Gastrocnemius medialis (tissue), 4 donors: ENCODE results near the gene AJAP1. TPM values are rescaled to one million over a fixed set of nuclear protein-coding genes. Genes with fewer than 3 reads are reported as not detected.

Source experiments
- ATAC-seq, 2 donors: fragments of 150-250 bp; one replicate each; pipeline ENCODE4 v1.9.1; 2016
- DNase-seq, 2 donors: peaks; one replicate each; pipeline ENCODE4 v3.0.0-alpha.2; 2019
- H3K27ac ChIP-seq, 4 donors: fragments of 200-600 bp; sonication (generic); 1 replicate in 1 of 4; 2 replicates in 3 of 4; pipeline ENCODE4 v1.5.1; 2016 to 2018; ENCODE audit warnings: mild to moderate bottlenecking in 2 of 4, moderate library complexity in 1 of 4
- H3K27me3 ChIP-seq, 3 donors: fragments of 200-600 bp; sonication (generic) in 2 of 3; 1 replicate in 1 of 3; 2 replicates in 2 of 3; pipeline versions ENCODE4 v1.5.1 to v1.6.0; 2016 to 2019; ENCODE audit warnings: mild to moderate bottlenecking in 1 of 3, moderate library complexity in 1 of 3
- H3K36me3 ChIP-seq, 2 donors: fragments of 200-600 bp; sonication (generic) in 1 of 2; one replicate each; pipeline ENCODE4 v1.5.1; 2017 to 2018
- H3K4me1 ChIP-seq, 2 donors: fragments of 200-600 bp; sonication (generic) in 1 of 2; one replicate each; pipeline ENCODE4 v1.5.1; 2016 to 2017; ENCODE audit warnings: mild to moderate bottlenecking in 2 of 2
- H3K4me3 ChIP-seq, 4 donors: fragments of 200-600 bp; sonication (generic) in 3 of 4; 1 replicate in 1 of 4; 2 replicates in 3 of 4; pipeline ENCODE4 v1.5.1; 2016 to 2019; ENCODE audit warnings: mild to moderate bottlenecking in 2 of 4
- H3K9me3 ChIP-seq, 3 donors: fragments of 200-600 bp; sonication (generic) in 2 of 3; 1 replicate in 1 of 3; 2 replicates in 2 of 3; pipeline ENCODE4 v1.5.1; 2016 to 2019
- POLR2A ChIP-seq, 2 donors: fragments of 450-650 bp; IDR thresholded peaks; one replicate each; pipeline ENCODE4 v1.6.1; 2017; ENCODE audit warnings: antibody characterized with exemption in 2 of 2, mild to moderate bottlenecking in 2 of 2, moderate library complexity in 2 of 2
- in situ Hi-C, 4 donors: fragments of 200-750 bp; cut with MboI; loops; one replicate each; pipeline versions ENCODE4 v1.15.0 to v1.8.0; 2017; ENCODE audit warnings: low sequenced_read_pairs in 4 of 4
- intact Hi-C: fragments of 100-400 bp; cut with DNase I; formaldehyde crosslinking; loops from one replicate; pipeline ENCODE4 v1.15.1; 2023; ENCODE audit warnings: low total_unique reads
- total RNA-seq, 4 donors: library from RNA; depleted of rRNA; stranded (reverse); fragments of >200 nt; gene quantifications; one replicate each; pipeline versions ENCODE4 v1.1.0 to v1.2.3, GENCODE V29; 2016
- TF ChIP-seq, protein P1 (sequence below), 5 experiments: fragments of 450-650 bp in 3 of 5; fragments of 200-600 bp in 2 of 5; sonication (generic) in 2 of 5; IDR thresholded peaks in 4 of 5; conservative IDR thresholded peaks in 1 of 5; 1 replicate in 4 of 5; 2 replicates in 1 of 5; pipeline ENCODE4 v1.5.1; 2016 to 2019; ENCODE audit warnings: antibody characterized with exemption in 5 of 5, mild to moderate bottlenecking in 3 of 5, moderate library complexity in 3 of 5

AJAP1 gene
- total RNA-seq, 4 donors from 2014 or later, result 0.03 to 0.18 (median 0.05) TPM; not detected in 1

DNA sequence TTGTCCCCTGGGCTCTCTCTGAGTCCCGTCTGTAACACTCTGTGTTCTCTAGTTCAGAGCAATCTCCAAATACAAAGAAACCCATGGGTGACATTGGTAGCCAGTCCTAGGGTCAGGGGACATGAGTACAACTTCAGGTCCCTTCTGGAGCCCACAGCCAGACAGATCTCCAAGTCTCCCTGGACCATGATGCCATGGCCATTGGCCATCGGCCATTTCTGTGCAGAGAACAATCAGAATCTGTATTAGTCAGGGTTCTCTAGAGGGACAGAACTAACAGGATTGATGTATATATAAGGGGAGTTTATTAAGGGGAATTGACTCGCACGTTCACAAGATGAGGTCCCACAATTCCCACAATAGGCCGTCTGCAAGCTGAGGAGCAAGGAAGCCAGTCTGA is 106.9 kb downstream of the AJAP1 start:
- intact Hi-C loops, result no loop called here

DNA sequence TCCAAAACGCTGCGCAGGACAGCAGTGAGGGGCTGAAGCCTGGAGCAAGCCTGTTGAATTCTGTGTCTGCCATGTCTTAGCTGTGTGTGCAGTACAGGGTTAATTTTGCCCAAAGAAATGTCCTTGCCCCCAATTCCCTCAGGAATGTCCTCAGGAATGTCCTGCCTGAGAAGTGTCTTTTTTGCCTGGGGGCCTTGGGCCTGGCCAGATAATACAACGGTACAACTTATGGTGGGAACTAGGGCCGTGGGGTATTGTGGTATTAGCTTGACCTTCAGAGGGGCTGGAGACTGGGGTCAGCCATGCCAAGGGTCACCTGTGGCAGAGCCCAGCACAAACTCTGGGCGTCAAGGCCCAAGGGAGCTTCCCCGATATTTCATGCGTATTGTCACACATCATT is 107.7 kb downstream of the AJAP1 start:
- Histone ChIP-seq H3K4me3 (no peak overlapping the region), H3K36me3 (no peaks in the 10 kb centered on the region), H3K4me1 (no peaks in the 10 kb centered on the region), H3K9me3 (no peaks in the 10 kb centered on the region), H3K27me3 (peaks cover 0 to 5% (median 0%) of the 10 kb centered on the region in 3 donors), H3K27ac (no peak overlapping the region)
- no peak for TF ChIP-seq POLR2A (IDR thresholded peaks at IDR 0.05)
- TF ChIP-seq, protein P1, sequence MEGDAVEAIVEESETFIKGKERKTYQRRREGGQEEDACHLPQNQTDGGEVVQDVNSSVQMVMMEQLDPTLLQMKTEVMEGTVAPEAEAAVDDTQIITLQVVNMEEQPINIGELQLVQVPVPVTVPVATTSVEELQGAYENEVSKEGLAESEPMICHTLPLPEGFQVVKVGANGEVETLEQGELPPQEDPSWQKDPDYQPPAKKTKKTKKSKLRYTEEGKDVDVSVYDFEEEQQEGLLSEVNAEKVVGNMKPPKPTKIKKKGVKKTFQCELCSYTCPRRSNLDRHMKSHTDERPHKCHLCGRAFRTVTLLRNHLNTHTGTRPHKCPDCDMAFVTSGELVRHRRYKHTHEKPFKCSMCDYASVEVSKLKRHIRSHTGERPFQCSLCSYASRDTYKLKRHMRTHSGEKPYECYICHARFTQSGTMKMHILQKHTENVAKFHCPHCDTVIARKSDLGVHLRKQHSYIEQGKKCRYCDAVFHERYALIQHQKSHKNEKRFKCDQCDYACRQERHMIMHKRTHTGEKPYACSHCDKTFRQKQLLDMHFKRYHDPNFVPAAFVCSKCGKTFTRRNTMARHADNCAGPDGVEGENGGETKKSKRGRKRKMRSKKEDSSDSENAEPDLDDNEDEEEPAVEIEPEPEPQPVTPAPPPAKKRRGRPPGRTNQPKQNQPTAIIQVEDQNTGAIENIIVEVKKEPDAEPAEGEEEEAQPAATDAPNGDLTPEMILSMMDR (IDR thresholded peaks at IDR 0.05 in 4 of 5, conservative IDR thresholded peaks at IDR 0.05 in 1 of 5), result no peak
- no peak for DNase-seq
- ATAC-seq, result no peak
- intact Hi-C loops (no loop called here), in situ Hi-C loops (no loop called here)

More for the DNA sequence above, 106.9 kb downstream of the AJAP1 start:
- DNase-seq (no peak), ATAC-seq (no peak)
- no peaks in the 10 kb centered on the region for H3K36me3 ChIP-seq
- in situ Hi-C loops, result no loop called here
- H3K27ac ChIP-seq, result no peak overlapping the region
- no peaks in the 10 kb centered on the region for H3K9me3 ChIP-seq
- H3K27me3 ChIP-seq, result peaks cover 0 to 3% (median 0%) of the 10 kb centered on the region in 3 donors
- no peak for TF ChIP-seq POLR2A (IDR thresholded peaks at IDR 0.05)
- TF ChIP-seq, protein P1 (IDR thresholded peaks at IDR 0.05 in 4 of 5, conservative IDR thresholded peaks at IDR 0.05 in 1 of 5), result no peak
- no peaks in the 10 kb centered on the region for H3K4me1 ChIP-seq
- H3K4me3 ChIP-seq, result no peak overlapping the region

DNA sequence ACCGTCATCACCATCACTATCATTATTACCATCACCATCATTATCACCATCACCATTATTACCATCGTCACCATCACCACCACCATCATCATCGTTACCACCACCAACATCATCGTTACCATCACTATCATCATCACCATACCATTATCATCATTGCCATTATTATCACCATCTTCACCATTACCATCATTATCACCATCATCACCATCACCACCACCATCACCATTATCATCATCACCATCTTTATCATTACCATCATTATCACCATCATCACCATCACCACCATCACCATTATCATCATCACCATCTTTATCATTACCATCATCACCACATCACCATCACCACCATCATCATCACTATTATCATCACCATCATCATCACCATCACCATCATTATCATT is 112.9 kb downstream of the AJAP1 start:
- ATAC-seq (no peak), DNase-seq (no peak)
- in situ Hi-C loops, result no loop called here
- no peaks in the 10 kb centered on the region for H3K9me3 ChIP-seq
- no peaks in the 10 kb centered on the region for H3K36me3 ChIP-seq
- H3K27me3 ChIP-seq, result peaks cover 0 to 5% (median 0%) of the 10 kb centered on the region in 3 donors
- H3K27ac ChIP-seq, result no peak overlapping the region
- no peak for TF ChIP-seq POLR2A (IDR thresholded peaks at IDR 0.05)
- TF ChIP-seq, protein P1 (IDR thresholded peaks at IDR 0.05 in 4 of 5, conservative IDR thresholded peaks at IDR 0.05 in 1 of 5), result no peak
- no peaks in the 10 kb centered on the region for H3K4me1 ChIP-seq
- no peak overlapping the region for H3K4me3 ChIP-seq
- intact Hi-C loops, result no loop called here

DNA sequence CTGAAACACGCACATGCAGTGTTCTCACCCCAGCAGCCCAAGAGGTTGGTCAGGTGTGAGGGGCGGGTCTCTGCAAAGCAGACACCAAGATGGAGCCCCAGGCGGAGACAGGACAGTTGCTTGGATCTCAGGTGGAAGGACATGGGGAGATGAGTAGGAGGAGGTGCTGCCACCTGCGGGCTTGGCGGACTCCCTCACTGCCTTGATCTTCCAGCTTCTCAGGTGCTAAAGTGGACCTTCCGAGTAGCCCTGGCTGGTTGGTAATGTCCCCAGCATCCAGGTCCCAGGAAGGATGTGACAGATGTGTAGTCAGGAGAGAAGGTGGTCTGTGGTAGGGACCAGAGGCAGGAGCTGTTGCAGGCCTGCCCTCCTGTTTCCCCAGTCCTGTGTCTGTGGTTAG is 114.1 kb downstream of the AJAP1 start:
- no peak overlapping the region for H3K27ac ChIP-seq
- no peak overlapping the region for H3K4me3 ChIP-seq
- TF ChIP-seq POLR2A (IDR thresholded peaks at IDR 0.05), result no peak
- TF ChIP-seq, protein P1 (IDR thresholded peaks at IDR 0.05 in 4 of 5, conservative IDR thresholded peaks at IDR 0.05 in 1 of 5), result no peak
- no peaks in the 10 kb centered on the region for H3K9me3 ChIP-seq
- ATAC-seq (no peak), DNase-seq (no peak)
- H3K4me1 ChIP-seq, result no peaks in the 10 kb centered on the region
- no peaks in the 10 kb centered on the region for H3K36me3 ChIP-seq
- intact Hi-C loops, result no loop called here
- in situ Hi-C loops, result no loop called here
- peaks cover 0 to 5% (median 0%) of the 10 kb centered on the region in 3 donors for H3K27me3 ChIP-seq
